ENCODE data around the gene SNTN. TPM values are rescaled to one million over a fixed set of nuclear protein-coding genes. Genes with fewer than 3 reads are reported as not detected.

SNTN gene
- total and polyA plus RNA-seq, 9 of the 15 experiments (the other 6 are each of a cell fraction or from before 2014, with no cell fraction given), result not detected

DNA sequence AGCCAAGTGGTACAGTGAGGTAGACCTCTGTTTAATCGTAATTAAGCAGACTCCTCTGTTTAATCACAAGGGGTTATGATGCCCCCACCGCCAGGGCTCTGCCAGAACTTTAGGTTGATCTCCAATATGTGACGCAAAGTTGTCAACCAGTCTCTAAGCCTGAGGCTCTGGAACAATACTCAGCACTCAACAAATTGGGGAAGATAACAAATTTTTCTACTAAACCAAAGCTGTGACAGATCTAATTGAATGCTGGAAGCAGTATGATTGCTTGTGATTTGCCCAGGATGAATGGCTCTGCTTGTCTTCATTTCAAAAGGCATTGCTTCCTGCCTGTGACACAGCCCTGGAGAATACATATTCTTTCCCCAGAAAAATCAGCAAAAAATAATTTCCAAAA, 57.1 kb downstream of the SNTN start:
- intact Hi-C loops (cut with micrococcal nuclease) (no loop called here), in situ Hi-C loops (cut with MboI) (no loop called here)
- Histone ChIP-seq H4K20me1 (replicated peaks; ENCODE audit: control insufficient read depth, insufficient read depth, low read length) (no peaks in the 10 kb centered on the region), H3K9me3 (replicated peaks; ENCODE audit: control insufficient read depth, insufficient read depth, low read depth, low read length) (no peaks in the 10 kb centered on the region), H3K27me3 (ENCODE audit: control insufficient read depth in 2 of 2, insufficient read depth in 2 of 2, low read length in 2 of 2) (no peaks in the 10 kb centered on the region), H3K36me3 (ENCODE audit: control insufficient read depth, insufficient read depth, low read length) (no peaks in the 10 kb centered on the region), H3K9me1 (ENCODE audit: control insufficient read depth, insufficient read depth, low read length) (no peaks in the 10 kb centered on the region), H3K4me3 (no peak overlapping the region), H3K79me2 (ENCODE audit: control insufficient read depth, insufficient read depth, low read length) (no peaks in the 10 kb centered on the region), H3K27ac (ENCODE audit: extremely low read depth, low read depth, low read length) (no peak overlapping the region), H2AFZ (ENCODE audit: low read depth, low read length) (no peak overlapping the region), H3K4me1 (replicated peaks in 1 of 2; ENCODE audit: control insufficient read depth in 2 of 2, insufficient read depth in 2 of 2, low read length in 2 of 2) (no peaks in the 10 kb centered on the region), H3K9ac (ENCODE audit: insufficient read depth in 1 of 2, low read depth in 2 of 2, low read length in 2 of 2) (no peak overlapping the region), H3K4me2 (ENCODE audit: insufficient read depth, low read length) (no peak overlapping the region)
- BruUV-seq (replicated peaks), result no TSS peak
- ATAC-seq, result no peak
- DNase-seq (ENCODE audit: extremely low read depth in 1 of 4, low spot score in 3 of 4), result no peak
- ChIA-PET POLR2A (no interaction called here), CTCF (ENCODE audit: low intra/inter-chr PET ratio) (interaction anchor here (0.6 kb wide), 1 partner anchor 1120 kb away, joined by 4 read pairs; no protein-coding TSS in a partner anchor)
- TF ChIP-seq HDAC6 (IDR thresholded peaks at IDR 0.05; ENCODE audit: low read depth, low read length) (no peak), ZNF354B (CRISPR knock-in tag; IDR thresholded peaks at IDR 0.05) (no peak), TAL1 (IDR thresholded peaks at IDR 0.05) (no peak), ZNF695 (CRISPR knock-in tag; IDR thresholded peaks at IDR 0.05) (no peak), ZNF121 (CRISPR knock-in tag; conservative IDR thresholded peaks at IDR 0.05) (no peak), TAF15 (IDR thresholded peaks at IDR 0.05; ENCODE audit: low read depth, low read length) (no peak), SP2 (IDR thresholded peaks at IDR 0.05; ENCODE audit: extremely low read depth, low read depth, low read length, poor library complexity, severe bottlenecking) (no peak), FOXK2 (conservative IDR thresholded peaks at IDR 0.05 in 1 of 2, IDR thresholded peaks at IDR 0.05 in 1 of 2; ENCODE audit: low read depth in 2 of 2) (no peak), WHSC1 (IDR thresholded peaks at IDR 0.05; ENCODE audit: low read length) (no peak)
- TF ChIP-seq, protein P1, sequence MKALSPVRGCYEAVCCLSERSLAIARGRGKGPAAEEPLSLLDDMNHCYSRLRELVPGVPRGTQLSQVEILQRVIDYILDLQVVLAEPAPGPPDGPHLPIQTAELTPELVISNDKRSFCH (CRISPR knock-in tag; IDR thresholded peaks at IDR 0.05), result no peak
- TF ChIP-seq, protein P1 (tag; IDR thresholded peaks at IDR 0.05), result no peak
- WGBS (ENCODE audit: insufficient coverage, low coverage, missing lambda C conversion rate), result 4% methylated on average over 3 of the region's 3 CpGs
- no peak for FAIRE-seq

Other genes starting within 250 kb of the SNTN start
- not detected in 2 replicates for gene C3orf49, start 166.6 kb downstream of the SNTN start, total RNA-seq (2014; rRNA removed)
- not detected in 2 replicates for gene C3orf49, start 166.6 kb downstream of the SNTN start, total RNA-seq (2014; rRNA removed; fragmentation: Illumina TruSeq; extraction: Trizol)
- gene C3orf49, start 166.6 kb downstream of the SNTN start, total RNA-seq (2015; rRNA removed; fragmentation: Illumina TruSeq; extraction: Trizol), result not detected in 2 replicates
- not detected in 2 replicates for gene C3orf49, start 166.6 kb downstream of the SNTN start, total RNA-seq (2021)
- gene C3orf49, start 166.6 kb downstream of the SNTN start, polyA plus RNA-seq (2011; rRNA removed), result not detected in 2 replicates
- not detected in 2 replicates for gene C3orf49, start 166.6 kb downstream of the SNTN start, polyA plus RNA-seq (2014; fragmentation: Illumina TruSeq; extraction: Trizol)
- gene C3orf49, start 166.6 kb downstream of the SNTN start, polyA plus RNA-seq (2014; fragmentation: Nextera tagmentation; extraction: Ambion mirVana), result not detected
- not detected in 2 replicates for gene C3orf49, start 166.6 kb downstream of the SNTN start, polyA plus RNA-seq (2014; rRNA removed)
- 45.1 and 56.5 TPM in 2 replicates for gene THOC7, start 211.1 kb downstream of the SNTN start, total RNA-seq (2014; rRNA removed)
- gene THOC7, start 211.1 kb downstream of the SNTN start, total RNA-seq (2014; rRNA removed; fragmentation: Illumina TruSeq; extraction: Trizol), result 94.7 and 103 TPM in 2 replicates
- 89.2 and 96.6 TPM in 2 replicates for gene THOC7, start 211.1 kb downstream of the SNTN start, total RNA-seq (2015; rRNA removed; fragmentation: Illumina TruSeq; extraction: Trizol)
- 65.8 and 67.8 TPM in 2 replicates for gene THOC7, start 211.1 kb downstream of the SNTN start, total RNA-seq (2021)
- 56.7 and 89.6 TPM in 2 replicates for gene THOC7, start 211.1 kb downstream of the SNTN start, polyA plus RNA-seq (2011; rRNA removed)
- 113 and 118 TPM in 2 replicates for gene THOC7, start 211.1 kb downstream of the SNTN start, polyA plus RNA-seq (2014; fragmentation: Illumina TruSeq; extraction: Trizol)
- 100 to 1,000 TPM; 121 to 129 TPM for gene THOC7, start 211.1 kb downstream of the SNTN start, polyA plus RNA-seq (2014; fragmentation: Nextera tagmentation; extraction: Ambion mirVana)
- gene THOC7, start 211.1 kb downstream of the SNTN start, polyA plus RNA-seq (2014; rRNA removed), result 76.6 and 89.8 TPM in 2 replicates
- gene ATXN7, start 211.2 kb downstream of the SNTN start, total RNA-seq (2014; rRNA removed), result 5.8 and 6.1 TPM in 2 replicates
- gene ATXN7, start 211.2 kb downstream of the SNTN start, total RNA-seq (2014; rRNA removed; fragmentation: Illumina TruSeq; extraction: Trizol), result 7.5 and 9.6 TPM in 2 replicates
- 8.0 and 8.9 TPM in 2 replicates for gene ATXN7, start 211.2 kb downstream of the SNTN start, total RNA-seq (2015; rRNA removed; fragmentation: Illumina TruSeq; extraction: Trizol)
- 5.8 and 9.2 TPM in 2 replicates for gene ATXN7, start 211.2 kb downstream of the SNTN start, total RNA-seq (2021)
- gene ATXN7, start 211.2 kb downstream of the SNTN start, polyA plus RNA-seq (2011; rRNA removed), result 8.2 and 14.1 TPM in 2 replicates
- 6.7 and 7.6 TPM in 2 replicates for gene ATXN7, start 211.2 kb downstream of the SNTN start, polyA plus RNA-seq (2014; fragmentation: Illumina TruSeq; extraction: Trizol)
- gene ATXN7, start 211.2 kb downstream of the SNTN start, polyA plus RNA-seq (2014; fragmentation: Nextera tagmentation; extraction: Ambion mirVana), result 1 to 10 TPM in 1 of 2 experiments, under 1 TPM in 1; 0.41 to 1.3 TPM
- gene ATXN7, start 211.2 kb downstream of the SNTN start, polyA plus RNA-seq (2014; rRNA removed), result 3.5 and 5.8 TPM in 2 replicates

Measured in K562 (cell line).